ENCODE data around the gene TMEM235.
A peak's percentile ranks its signal among the peaks of the same experiment; 100 is the strongest.

- TF ChIP-seq, protein P1, sequence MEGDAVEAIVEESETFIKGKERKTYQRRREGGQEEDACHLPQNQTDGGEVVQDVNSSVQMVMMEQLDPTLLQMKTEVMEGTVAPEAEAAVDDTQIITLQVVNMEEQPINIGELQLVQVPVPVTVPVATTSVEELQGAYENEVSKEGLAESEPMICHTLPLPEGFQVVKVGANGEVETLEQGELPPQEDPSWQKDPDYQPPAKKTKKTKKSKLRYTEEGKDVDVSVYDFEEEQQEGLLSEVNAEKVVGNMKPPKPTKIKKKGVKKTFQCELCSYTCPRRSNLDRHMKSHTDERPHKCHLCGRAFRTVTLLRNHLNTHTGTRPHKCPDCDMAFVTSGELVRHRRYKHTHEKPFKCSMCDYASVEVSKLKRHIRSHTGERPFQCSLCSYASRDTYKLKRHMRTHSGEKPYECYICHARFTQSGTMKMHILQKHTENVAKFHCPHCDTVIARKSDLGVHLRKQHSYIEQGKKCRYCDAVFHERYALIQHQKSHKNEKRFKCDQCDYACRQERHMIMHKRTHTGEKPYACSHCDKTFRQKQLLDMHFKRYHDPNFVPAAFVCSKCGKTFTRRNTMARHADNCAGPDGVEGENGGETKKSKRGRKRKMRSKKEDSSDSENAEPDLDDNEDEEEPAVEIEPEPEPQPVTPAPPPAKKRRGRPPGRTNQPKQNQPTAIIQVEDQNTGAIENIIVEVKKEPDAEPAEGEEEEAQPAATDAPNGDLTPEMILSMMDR (IDR thresholded peaks at IDR 0.05) = no peak
- TF ChIP-seq EZH2phosphoT487 (IDR thresholded peaks at IDR 0.05; ENCODE audit: borderline replicate concordance, low read depth) (no peak), POLR2AphosphoS5 (IDR thresholded peaks at IDR 0.05; ENCODE audit: low read depth, low read length) (peak; percentile 68), ELF1 (IDR thresholded peaks at IDR 0.05) (no peak), SMC3 (IDR thresholded peaks at IDR 0.05; ENCODE audit: low read depth, low read length) (no peak), TAF1 (IDR thresholded peaks at IDR 0.05; ENCODE audit: borderline replicate concordance, low read depth, low read length) (peak; percentile 89), JUND (IDR thresholded peaks at IDR 0.05) (no peak), EP300 (IDR thresholded peaks at IDR 0.05; ENCODE audit: borderline replicate concordance in 1 of 2, low read depth in 1 of 2, low read length in 1 of 2) (peak in 1 of 2 experiments; percentile 58; a peak in 1 of 4 replicates)
Observed at GRCh38 chr17:78214016-78214705, 17.3 kb upstream of the TMEM235 start, which contains the start of gene BIRC5.

All from SK-N-SH (cell line).